Suprapubic skin (tissue), 4 donors: ENCODE data around the gene KRT77.

Source experiments
- POLR2A ChIP-seq, 2 donors: fragments of 450-650 bp; IDR thresholded peaks; one replicate each; pipeline ENCODE4 v1.6.1; 2017; ENCODE audit warnings: antibody characterized with exemption in 2 of 2, mild to moderate bottlenecking in 2 of 2, moderate library complexity in 2 of 2
- POLR2AphosphoS5 ChIP-seq, 3 donors: sonication (generic); formaldehyde crosslinking; IDR thresholded peaks; one replicate each; pipeline ENCODE4 v1.6.1; 2017; ENCODE audit warnings: antibody characterized with exemption in 3 of 3
- TF ChIP-seq, protein P1 (sequence below), 2 donors: fragments of 200-600 bp in 1 of 2; fragments of 450-650 bp in 1 of 2; sonication (generic) in 1 of 2; IDR thresholded peaks; one replicate each; pipeline ENCODE4 v1.5.1; 2016 to 2019; ENCODE audit warnings: antibody characterized with exemption in 2 of 2, mild to moderate bottlenecking in 1 of 2, moderate library complexity in 1 of 2

- TF ChIP-seq, protein P1, sequence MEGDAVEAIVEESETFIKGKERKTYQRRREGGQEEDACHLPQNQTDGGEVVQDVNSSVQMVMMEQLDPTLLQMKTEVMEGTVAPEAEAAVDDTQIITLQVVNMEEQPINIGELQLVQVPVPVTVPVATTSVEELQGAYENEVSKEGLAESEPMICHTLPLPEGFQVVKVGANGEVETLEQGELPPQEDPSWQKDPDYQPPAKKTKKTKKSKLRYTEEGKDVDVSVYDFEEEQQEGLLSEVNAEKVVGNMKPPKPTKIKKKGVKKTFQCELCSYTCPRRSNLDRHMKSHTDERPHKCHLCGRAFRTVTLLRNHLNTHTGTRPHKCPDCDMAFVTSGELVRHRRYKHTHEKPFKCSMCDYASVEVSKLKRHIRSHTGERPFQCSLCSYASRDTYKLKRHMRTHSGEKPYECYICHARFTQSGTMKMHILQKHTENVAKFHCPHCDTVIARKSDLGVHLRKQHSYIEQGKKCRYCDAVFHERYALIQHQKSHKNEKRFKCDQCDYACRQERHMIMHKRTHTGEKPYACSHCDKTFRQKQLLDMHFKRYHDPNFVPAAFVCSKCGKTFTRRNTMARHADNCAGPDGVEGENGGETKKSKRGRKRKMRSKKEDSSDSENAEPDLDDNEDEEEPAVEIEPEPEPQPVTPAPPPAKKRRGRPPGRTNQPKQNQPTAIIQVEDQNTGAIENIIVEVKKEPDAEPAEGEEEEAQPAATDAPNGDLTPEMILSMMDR (IDR thresholded peaks at IDR 0.05) = no peak
- TF ChIP-seq POLR2AphosphoS5 (IDR thresholded peaks at IDR 0.05) (no peak), POLR2A (IDR thresholded peaks at IDR 0.05) (no peak)
Observed at GRCh38 chr12:52720365-52720886, 17.1 kb upstream of the KRT77 start.
